A549 (cell line): ENCODE data around the gene ABCA1.

Source experiments
- CBX2 ChIP-seq: fragments of 200-600 bp; sonication (generic); IDR thresholded peaks from 2 replicates; pipeline ENCODE4 v1.6.1; 2016; ENCODE audit warnings: low read depth, mild to moderate bottlenecking, borderline replicate concordance
- CEBPB ChIP-seq, 2 experiments: fragments of >200 bp in 1 of 2; sonication (Bioruptor Twin) in 1 of 2; formaldehyde crosslinking in 1 of 2; IDR thresholded peaks; 2 replicates each; pipeline ENCODE4 v1.6.1; 2012 to 2016
- CTCF ChIP-seq: fragments of >200 bp; sonication (Bioruptor Twin); formaldehyde crosslinking; IDR thresholded peaks from 3 replicates; pipeline ENCODE4 v1.5.1; 2016
- EP300 ChIP-seq, 2 experiments: fragments of >200 bp; sonication (Bioruptor Twin); formaldehyde crosslinking; IDR thresholded peaks; 2 replicates in 1 of 2; 3 replicates in 1 of 2; pipeline ENCODE4 v1.6.1; 2016 to 2017
- ZNF302 ChIP-seq: fragments of 250-450 bp; sonication (Bioruptor Pico); IDR thresholded peaks from 2 replicates; pipeline ENCODE4 v1.9.0; 2021; ENCODE audit warnings: inconsistent platforms, mild to moderate bottlenecking, moderate library complexity

- TF ChIP-seq CTCF (no peak), ZNF302 (CRISPR knock-in tag) (no peak), EP300 (IDR thresholded peaks at IDR 0.05) (no peak), CBX2 (no peak), CEBPB (IDR thresholded peaks at IDR 0.05) (no peak)
Measured at GRCh38 chr9:104850786-104851545, 77.0 kb downstream of the ABCA1 start.
